GM18520 (cell line): ENCODE results near the gene COL21A1.

Experiments
- ATAC-seq: cut with Tn5 transposase; IDR thresholded peaks from one replicate; pipeline ENCODE4 v1.9.1; 2021; ENCODE audit not compliant: unreplicated experiment

COL21A1 gene

DNA sequence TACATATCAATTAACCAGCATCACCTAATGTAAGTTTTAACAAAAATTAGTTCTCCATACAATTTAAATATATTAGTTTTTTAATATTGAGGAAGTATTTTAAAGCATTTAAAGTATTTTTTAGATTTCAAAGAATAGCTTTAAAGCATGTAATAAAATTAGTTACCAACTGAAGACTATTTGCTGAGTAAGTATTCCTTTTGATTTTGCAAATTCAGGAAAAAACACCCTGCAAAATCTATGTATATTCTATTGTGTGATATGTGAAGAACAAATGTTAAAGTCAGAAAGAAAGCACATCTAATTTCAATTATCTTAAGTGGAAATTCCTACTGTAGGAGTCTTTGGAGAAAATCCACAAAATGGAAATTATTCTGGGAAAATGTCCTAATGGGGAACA lies 107.3 kb downstream of the COL21A1 start:
- ATAC-seq, result no peak

DNA sequence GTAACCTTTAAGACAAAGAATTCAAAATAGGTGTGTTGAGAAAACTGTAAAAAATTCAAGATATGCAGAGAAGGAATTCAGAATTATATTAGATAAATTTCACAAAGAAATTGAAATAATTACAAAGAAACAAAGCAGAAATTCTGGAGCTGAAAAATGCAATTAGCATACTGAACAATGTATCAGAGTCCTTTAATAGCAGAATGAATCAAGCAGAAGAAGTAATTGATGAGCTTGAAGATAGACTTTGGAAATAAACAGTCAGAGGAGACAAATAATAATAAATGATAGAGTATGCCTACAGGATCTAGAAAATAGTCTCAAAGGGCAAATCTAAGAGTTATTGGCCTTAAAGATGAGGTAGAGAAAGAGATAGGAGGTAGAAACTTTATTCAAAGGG lies 131.7 kb downstream of the COL21A1 start:
- no peak for ATAC-seq

DNA sequence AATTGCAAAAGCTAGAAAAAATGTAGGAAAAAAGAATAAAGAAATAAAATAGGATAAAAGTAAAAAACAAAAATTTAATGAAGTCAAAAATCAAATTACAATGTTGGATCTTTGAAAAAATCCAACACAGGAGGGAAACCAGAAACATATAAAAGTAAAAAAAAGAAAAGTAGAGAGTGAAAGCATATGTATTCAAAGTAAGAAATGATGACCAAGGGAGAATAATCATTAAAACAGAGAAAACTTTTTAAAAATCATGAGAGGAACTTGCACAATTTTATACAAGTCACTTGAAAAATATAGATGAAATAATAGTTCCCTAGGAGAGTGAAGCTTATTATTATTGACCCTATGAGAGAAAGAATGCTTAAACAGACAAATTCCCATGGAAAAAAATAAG lies 138.2 kb downstream of the COL21A1 start:
- ATAC-seq, result no peak

DNA sequence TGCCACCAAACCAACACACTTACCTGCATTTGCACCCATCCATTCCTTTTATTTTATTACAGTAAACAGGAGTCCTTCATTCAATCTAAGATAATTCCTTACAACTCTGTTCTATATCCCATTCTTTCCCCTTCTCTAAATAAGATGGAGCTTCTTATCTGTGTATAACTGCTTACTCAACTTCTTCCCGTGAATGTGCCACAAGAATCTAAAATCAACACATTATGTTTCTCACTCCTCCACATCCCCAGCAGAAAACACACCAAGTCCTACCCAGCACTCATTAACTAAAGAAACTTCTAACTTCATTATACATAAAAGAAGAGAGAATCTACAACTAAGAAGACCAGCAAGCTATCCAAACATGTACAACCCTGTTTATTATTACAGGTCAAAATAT lies 141.1 kb downstream of the COL21A1 start:
- ATAC-seq, result no peak

DNA sequence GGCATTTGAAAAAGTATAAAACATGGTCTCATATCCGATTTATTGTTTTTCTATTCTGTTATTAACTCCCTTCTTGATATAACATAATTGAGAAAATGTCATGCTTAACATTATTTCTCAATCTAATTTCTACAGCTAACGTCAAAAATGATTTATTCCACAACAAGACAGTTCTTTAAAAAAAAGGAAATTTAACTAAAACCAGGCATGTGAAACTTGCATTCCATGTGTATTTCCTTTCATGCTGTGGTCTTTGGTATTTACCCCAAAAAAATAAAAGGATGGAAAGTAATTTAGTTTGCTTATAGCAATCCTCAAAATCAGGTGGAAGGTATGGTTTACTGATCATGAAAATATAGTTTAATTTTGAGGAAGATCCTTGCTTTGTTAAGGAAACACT lies 142.8 kb downstream of the COL21A1 start:
- ATAC-seq, result no peak

DNA sequence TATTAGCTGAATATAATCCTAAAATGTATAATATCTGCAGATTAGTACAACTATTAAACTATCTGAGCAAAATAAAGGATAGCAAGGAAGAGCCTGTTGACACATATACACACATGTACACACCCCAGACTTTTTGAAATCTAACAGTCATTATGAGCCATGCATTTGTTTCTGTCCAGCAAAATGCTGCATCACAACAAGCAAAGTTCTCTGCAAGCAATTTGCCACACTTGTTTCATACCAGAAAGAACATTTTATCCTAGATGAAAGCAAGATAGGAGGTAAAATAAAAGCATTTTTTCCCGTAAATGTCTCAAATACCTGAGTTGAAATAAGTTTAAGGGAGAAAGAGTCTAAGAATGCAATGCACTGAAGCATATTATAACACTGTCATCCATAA lies 145.2 kb downstream of the COL21A1 start:
- no peak for ATAC-seq

DNA sequence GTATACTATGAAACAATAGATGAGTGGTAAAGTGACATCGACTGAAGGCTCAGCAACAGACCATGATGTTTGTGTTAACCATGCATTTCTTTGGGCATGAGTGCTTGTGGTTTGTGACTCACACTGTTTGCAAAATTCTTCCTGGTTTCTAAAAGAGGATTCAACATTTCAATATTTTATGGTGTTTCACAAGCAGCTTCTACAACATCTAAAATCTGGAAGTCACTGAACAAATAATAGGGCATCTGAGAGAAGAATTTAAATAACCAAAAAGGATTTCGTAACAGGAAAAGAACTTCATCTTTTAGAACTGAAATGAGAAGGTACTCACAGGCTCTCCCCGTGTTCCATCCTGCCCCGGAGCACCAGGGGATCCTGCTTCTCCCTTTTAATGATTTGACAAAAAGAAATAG lies 146.2 kb downstream of the COL21A1 start:
- no peak for ATAC-seq

DNA sequence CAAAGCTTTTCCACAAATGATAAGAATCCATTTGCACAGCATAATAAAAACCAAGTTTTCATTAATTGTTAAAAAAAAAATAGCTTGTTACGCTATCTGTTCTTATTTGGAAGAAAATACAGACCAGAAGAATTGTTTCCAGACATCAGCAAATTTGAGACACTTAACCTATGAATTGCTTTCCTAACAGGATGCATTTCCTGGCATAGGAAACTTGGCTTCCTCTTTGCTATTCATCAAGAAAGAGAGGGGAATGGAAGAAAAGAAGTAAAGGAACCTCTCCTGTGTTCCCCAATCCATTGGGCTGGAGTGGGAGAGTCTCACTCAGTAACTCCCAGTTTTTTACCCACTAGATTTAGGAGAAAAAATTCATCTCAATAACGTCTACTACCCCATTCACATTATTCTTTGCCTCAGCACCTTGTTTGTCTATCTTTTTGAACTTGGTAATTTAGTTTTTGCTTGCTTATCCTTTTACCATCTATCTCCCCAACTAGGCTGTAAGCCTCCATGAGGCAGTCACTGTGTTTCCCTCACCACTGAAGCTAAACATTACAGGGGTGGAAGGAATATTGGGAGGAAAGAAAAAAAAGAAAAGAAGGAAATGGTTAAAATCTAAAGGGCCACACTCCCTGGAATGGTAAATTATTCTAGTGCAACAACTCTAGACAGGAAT lies 150.3 kb downstream of the COL21A1 start:
- ATAC-seq, result no peak

DNA sequence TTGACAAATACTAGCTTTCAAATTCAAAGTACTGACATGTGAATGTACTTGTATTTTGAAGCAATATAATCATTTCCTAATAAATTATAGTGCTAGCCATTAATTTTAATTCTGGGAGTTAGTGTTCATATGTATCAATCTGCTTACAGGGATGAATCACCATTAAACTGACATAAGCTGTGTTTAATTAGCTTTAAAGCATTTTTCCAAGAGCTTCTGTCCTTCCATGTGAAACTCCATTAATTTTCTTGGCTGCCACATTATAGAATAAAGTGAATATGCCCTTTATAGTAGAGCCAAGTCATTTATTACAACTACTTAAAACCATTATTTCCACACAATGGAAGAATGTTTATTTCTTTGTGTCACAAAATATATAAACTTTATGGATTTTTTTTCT lies 150.8 kb downstream of the COL21A1 start:
- ATAC-seq, result no peak

DNA sequence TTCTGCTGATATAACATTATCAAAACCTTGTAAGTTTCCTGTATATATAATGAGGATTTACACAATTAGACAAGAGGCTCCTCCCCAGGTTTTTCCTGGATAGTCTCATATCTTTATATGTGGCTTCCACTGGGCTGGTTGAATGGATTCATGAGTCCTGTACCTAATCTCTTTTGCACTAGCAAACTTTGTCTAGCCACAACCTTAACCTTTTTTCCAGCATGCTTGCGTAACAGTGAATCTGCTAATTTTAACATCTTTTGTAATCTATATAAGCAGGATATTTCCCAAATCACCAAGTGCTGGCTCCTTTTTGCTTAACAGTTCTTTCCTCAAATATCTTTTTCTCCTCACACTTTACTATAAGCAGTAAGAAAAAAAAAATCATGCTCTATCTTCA lies 153.6 kb downstream of the COL21A1 start:
- no peak for ATAC-seq

DNA sequence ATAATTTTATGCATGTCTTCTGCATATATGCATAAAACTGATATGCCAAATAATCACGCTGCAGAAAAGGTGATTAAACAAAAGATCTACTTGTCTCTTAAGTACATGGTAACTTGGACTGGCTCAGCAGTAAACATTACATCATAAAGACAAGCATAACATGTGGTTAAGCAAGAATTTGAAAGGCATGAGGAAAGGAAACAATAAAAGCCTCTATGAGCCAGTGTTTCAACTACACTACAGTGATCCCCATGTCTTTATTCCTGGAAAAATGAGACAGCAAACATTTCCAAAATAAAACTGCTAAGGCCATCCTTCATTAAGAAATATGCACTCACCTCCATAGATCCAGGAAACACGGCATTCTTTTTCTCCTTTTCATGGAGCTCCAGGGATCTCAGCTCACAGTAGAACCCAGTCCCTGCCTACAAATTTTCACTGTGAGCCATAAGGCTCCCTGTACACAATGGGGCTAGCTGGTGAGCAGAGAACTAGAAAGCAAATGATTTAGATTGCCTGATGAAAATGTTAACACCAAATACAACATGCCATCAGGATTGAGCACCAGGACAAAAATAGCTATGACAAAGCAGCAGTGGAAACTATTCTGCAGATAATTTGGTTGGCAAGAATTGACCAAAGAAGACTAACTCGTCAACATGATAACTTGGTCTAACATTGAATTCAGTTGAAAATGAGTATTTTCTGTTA lies 156.1 kb downstream of the COL21A1 start:
- no peak for ATAC-seq

DNA sequence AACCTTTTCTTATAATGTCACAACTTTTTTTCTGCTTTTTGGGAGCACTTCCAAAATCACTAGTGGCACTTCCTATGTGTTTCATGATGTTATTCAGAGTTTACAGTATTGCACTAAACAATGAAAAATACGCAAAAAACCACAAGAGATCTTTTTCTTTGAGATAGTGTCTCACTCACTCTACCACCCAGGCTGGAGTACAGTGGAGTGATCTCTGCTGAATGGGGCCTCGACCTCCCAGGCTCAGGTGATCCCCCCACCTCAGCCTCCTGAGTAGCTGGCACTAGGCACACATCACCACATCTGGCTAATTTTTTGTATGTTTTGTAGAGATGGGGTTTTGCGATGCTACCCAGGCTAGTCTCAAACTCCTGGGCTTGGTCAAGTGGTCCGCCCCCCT lies 158.7 kb downstream of the COL21A1 start:
- ATAC-seq, result no peak

DNA sequence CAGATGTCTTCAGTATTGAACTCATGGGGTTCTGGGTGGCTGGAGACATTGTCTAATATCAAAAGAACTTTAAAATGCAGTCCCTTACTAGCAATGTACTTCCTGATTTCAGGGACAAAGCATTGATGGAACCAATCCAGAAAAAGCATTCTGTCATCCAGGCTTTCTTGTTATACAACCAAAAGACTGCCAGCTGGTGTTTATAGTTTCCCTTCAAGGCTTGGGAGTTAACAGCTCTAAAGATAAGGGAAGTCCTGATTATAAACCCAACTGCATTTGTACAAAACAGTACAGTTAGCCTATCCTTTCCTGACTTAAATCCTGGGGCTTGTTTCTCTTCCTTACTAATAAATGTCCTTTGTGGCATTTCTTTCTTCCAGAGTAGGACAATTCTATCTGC lies 160.0 kb downstream of the COL21A1 start:
- no peak for ATAC-seq

DNA sequence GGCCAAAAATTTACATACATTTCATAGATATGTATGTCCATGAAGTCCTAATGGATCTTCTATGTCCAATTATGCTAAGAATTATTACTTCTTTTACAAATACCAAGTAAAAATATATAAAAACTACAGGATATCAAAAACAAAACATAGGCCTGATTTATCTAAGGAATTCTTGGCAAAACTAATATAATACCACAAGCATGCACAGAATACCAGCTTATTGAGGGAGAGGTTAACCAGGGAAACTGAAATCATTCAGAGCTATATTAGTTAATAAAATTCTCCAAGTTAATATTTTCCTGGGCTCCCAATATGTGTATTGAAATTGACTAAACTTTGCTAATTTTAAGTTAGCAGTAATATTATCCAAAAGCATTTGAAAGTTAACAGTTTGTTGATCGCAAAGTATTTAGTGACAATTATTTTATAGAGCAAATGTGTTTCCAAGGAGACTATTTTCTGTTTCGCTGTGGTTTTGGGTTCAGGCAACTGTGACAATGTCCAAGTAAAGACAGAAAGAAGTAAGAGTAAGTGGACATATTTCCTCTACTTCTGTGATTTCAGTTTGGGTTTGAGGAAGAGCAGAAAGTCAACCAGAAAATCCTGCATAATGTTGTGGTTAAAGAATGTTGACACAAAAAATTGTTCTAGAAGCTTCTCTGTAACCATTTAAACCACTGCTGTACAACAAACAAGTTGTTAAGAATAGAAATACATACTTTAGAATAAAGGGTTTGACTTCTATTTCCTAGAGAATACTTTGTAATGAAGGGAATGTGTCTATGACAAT lies 167.4 kb downstream of the COL21A1 start:
- no peak for ATAC-seq

DNA sequence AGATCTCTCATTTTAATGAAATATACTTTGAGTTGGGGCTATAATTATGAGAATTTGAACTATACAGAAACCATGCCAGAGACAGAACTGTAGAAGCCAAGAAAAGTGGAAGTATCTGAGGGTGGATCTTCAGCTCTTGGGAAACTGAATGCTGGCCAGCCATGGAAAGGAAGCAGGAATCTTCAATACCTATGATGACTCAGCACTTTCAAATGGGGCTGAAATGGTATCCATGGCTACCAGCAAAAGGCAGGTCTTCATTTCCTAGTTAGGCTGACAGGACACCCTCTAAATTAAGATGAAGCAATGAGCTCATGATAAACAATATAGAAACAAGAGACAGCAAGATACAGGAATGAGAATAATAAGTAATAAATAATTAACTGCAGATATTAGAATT lies 171.3 kb downstream of the COL21A1 start:
- ATAC-seq, result no peak

DNA sequence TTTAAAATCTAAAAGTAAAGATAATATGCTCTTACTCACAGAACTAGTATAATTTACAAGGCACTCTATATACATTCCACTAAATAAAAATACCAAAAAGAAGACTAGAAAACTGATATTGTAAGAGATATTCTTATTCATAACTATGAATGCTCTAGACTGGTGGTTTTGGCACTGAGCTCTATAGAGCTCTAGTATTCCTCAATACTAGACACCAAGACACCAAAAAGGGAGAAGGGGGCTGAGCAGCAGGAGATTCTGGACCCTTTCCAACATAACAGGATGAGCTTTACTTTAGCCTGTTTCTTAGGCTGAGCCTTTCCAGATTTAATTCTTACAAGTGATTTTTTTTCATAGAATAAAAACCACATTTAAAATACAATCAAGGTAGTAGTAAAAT lies 173.6 kb downstream of the COL21A1 start:
- ATAC-seq, result no peak

DNA sequence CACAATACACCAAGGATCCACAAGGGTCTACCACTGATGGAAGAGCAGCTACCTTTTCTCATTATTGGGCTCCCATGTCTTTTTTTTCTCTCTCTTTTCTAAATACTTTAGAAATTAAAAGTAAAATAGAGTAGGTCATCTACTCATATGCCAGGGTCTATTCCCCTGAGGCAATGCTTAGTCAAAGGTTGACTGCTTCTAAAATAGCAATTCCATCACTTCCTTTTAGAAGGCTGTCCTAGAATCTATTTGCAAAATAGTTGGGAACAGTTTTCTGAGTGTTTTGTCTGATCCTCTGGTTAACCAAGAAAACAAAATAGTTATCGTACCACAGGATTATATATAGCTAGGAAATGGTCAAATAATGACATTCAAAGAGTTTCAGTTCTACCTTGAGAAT lies 174.1 kb downstream of the COL21A1 start:
- ATAC-seq, result no peak

DNA sequence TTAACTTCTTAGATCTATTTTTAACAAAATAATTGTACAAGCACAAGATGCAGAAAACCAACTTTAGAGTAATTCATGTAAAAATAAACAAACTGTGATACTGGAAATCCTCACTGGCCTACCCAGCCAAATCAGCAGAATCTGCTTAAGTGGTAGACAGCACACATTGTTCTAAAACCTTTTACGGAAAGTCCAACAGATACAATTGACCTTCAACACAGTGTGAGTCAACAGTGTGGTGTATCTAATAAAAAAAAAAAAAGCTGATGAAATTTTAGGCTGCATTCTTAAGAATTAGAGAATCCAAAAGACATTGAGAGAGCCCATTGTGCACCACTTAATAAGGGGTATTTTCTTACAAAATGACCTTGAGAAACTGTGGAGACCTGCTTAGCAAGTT lies 174.5 kb downstream of the COL21A1 start:
- no peak for ATAC-seq

DNA sequence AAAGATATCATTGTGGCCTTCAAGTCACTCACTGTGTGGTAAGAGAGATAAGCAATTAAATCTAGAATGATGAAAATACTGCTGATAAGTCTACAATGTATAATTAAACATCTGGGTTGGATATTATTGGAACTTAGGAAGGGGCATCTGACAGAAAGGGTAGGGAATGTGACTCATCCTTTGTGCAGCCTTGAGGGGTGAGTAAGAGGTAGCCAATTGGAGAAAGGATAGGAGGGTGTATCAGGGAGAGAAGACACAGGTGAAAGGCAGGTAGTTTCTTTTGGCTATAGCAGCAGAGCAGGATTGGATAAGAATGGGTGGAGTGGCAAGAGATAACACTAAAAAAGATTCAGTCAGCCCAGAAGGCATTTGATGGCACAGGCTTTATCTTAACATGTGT lies 182.0 kb downstream of the COL21A1 start:
- no peak for ATAC-seq

DNA sequence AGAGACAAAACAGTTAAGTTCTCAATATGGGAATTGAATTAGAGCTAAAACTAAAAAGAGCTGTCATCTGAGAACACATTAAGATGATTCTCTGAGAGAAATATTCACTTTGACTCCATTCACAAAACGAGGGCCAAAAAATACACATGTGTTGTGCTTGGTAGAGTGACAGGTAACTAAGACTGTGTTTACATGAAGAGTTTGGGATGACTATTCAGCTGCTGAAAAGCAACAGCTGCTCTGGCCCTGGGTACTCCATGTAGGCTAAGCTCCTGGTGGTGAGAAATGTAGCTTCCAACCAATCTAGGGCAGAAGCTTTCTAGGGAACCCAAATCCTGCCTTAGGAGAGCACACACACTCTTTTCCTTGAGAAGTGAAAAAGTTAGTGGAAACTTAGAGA lies 184.5 kb downstream of the COL21A1 start:
- ATAC-seq, result no peak

DNA sequence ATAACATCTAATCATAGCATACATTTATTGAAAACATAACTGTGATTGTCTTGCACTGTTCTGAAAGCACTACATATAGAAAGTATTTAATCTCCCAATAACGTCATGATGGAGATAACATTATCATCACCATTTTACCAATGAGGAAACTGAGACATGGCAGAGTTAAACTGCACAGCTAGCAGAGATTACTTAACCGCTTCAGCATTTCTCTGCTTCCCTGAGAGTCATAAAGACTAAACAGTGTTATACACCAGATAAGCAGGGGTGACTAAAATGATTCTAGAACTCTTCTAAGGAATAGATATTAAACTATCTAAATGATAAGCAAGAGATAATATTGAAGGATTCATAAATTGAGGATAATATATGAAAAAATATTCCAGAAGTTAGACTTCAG lies 188.7 kb downstream of the COL21A1 start:
- no peak for ATAC-seq

DNA sequence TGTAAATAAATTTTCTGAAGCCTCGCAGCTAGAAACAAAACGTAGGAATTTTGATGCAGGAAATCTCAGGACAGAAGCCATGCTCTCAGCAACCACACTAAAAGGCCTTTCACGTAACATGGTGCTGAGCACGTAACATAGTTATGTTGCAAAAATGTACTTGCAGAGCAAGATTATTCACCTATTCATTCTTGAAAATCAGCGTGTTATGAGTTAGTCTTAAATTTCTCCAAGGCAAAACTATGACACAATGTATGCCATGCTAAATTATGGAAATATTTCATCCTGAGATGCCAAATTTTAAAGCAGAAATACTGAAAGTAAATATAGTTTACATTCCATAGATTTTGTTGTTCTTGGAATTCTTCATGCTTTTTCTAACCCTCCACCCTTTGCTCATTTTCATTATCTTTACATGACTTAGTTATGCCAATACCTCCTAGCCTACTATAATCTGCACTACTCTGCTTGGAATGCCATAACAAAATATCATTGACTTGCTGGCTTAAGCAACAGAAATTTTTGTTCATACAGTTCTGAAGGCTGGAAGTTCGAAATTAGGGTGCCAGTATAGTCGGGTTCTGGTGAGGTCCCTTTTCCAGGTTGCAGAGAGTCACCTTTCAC lies 192.2 kb downstream of the COL21A1 start:
- no peak for ATAC-seq
